ENCODE measurements around the gene NBEA. TPM values are rescaled to one million over a fixed set of nuclear protein-coding genes. Genes with fewer than 3 reads are reported as not detected.
"Not testable (repeated sequence)": the region's sequence is repeated elsewhere in the genome, so short reads cannot be mapped to it uniquely, and the experiment has no call there.

The NBEA gene
- total RNA-seq, 3 donors from 2014 or later: 3.5 to 27.2 (median 5.2) TPM

DNA sequence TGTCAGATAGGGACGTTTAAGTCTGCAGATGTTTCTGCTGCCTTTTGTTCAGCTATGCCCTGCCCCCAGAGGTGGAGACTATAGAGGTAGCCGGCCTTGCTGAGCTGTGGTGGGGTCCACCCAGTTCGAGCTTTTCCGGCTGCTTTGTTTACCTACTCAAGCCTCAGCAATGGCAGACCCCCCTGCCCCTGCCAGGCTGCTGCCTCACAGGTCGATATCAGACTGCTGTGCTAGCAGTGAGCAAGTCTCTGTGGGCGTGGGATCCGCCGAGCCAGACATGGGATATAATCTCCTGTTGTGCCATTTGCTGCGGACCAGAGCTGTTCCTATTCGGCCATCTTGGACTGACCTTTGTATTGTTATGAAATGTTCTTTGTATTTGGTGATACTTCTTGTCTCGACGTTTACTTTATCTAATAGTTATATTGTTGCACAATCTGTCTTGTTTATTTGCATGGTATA lies 46.3 kb downstream of the NBEA start:
- DNase-seq (no peak), ATAC-seq (no peak)
- Histone ChIP-seq H3K36me3 (ENCODE audit: low read depth) (no peaks in the 10 kb centered on the region), H3K4me1 (ENCODE audit: low read depth) (no peaks in the 10 kb centered on the region), H3K4me3 (no peak overlapping the region), H3K9me3 (peaks cover 40% of the 10 kb centered on the region)
- intact Hi-C loops (cut with DNase I, micrococcal nuclease): no loop called here
- TF ChIP-seq, protein P1, sequence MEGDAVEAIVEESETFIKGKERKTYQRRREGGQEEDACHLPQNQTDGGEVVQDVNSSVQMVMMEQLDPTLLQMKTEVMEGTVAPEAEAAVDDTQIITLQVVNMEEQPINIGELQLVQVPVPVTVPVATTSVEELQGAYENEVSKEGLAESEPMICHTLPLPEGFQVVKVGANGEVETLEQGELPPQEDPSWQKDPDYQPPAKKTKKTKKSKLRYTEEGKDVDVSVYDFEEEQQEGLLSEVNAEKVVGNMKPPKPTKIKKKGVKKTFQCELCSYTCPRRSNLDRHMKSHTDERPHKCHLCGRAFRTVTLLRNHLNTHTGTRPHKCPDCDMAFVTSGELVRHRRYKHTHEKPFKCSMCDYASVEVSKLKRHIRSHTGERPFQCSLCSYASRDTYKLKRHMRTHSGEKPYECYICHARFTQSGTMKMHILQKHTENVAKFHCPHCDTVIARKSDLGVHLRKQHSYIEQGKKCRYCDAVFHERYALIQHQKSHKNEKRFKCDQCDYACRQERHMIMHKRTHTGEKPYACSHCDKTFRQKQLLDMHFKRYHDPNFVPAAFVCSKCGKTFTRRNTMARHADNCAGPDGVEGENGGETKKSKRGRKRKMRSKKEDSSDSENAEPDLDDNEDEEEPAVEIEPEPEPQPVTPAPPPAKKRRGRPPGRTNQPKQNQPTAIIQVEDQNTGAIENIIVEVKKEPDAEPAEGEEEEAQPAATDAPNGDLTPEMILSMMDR (IDR thresholded peaks at IDR 0.05): no peak

DNA sequence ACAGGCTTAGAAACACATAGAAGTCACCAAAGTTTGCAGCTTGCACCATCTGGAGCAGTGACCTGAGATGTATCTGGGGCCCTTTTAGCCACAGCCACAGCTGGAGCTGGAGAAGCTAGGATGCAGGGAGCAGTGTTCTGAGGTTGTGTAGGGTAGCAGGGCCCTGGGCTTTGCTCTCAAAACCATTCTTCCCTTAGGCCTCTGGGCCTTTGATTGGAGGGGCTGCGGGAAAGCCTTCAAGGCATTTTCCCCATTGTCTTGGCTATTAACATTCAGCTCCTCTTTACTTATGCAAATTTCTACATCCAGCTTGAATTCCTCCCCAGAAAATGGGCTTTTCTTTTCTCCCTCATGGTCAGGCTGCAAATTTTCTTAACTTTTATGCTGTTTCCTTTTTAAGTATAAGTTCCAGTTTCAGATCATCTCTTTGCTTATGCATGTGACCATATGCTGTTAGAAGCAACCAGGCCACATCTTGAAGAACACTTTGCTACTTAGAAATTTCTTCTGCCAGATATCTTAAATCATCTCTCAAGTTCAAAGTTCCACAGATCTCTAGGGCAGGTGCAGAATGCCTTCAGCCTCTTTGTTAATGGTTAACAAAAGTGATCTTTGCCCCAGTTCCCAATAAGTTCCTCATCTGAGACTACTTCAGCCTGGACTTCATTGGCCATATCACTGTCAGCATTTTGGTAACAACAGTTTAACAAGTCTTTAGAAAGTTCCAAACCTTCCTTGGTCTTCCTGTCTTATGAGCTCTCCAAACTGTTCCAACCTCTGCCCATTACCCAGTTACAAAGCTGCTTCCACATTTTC lies 48.5 kb downstream of the NBEA start:
- no peaks in the 10 kb centered on the region for H3K4me1 ChIP-seq (ENCODE audit: low read depth)
- intact Hi-C loops (cut with DNase I, micrococcal nuclease): no loop called here
- H3K36me3 ChIP-seq (ENCODE audit: low read depth): no peaks in the 10 kb centered on the region
- peak in 1 of 3 donors; percentile 14 for DNase-seq
- peak; percentile 98 for ATAC-seq
- peaks cover 36% of the 10 kb centered on the region for H3K9me3 ChIP-seq
- TF ChIP-seq, protein P1 (IDR thresholded peaks at IDR 0.05): no peak
- no peak overlapping the region for H3K4me3 ChIP-seq

DNA sequence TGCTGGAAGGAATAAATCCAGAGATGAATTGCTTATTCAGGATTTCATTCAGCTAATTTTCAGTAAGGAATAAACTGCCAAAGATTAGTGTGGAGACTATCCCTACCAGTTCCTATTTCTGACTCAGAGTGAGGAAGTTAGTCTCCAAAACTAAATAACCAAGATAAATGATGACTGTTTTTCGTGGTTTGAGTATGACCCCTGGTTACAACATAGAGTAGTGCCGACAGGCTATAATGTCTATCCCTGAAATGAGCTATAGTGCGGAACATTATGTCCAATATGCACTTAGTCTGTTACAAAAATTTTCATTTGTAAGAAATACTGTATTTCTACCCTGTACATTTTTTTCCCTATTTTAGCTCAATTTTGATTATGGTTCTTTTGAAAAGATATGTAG lies 51.4 kb downstream of the NBEA start:
- H3K4me1 ChIP-seq (ENCODE audit: low read depth): no peaks in the 10 kb centered on the region
- TF ChIP-seq, protein P1 (IDR thresholded peaks at IDR 0.05): no peak
- H3K36me3 ChIP-seq (ENCODE audit: low read depth): no peaks in the 10 kb centered on the region
- no peak overlapping the region for H3K4me3 ChIP-seq
- DNase-seq: no peak
- peaks cover 33% of the 10 kb centered on the region for H3K9me3 ChIP-seq
- no peak for ATAC-seq
- intact Hi-C loops (cut with DNase I, micrococcal nuclease): no loop called here

DNA sequence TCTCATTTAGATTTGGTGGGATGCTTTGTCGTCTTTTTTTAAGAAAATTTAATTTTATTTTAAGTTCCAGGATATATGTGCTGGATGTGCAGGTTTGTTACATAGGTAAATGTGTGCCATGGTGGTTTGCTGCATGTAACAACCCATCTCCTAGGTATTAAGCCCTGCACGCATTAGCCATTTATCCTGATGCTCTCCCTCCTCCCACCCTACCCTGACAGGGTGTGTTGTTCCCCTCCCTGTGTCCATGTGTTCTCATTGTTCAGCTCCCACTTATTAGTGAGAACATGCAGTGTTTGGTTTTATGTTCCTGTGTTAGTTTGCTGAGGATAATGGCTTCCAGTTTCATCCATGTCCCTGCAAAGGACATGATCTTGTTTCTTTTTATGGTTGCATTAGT lies 61.7 kb downstream of the NBEA start:
- H3K9me3 ChIP-seq; DNase-seq; ATAC-seq; intact Hi-C loops (cut with DNase I, micrococcal nuclease); H3K36me3 ChIP-seq (ENCODE audit: low read depth); H3K4me3 ChIP-seq; H3K4me1 ChIP-seq (ENCODE audit: low read depth): not testable (repeated sequence)

DNA sequence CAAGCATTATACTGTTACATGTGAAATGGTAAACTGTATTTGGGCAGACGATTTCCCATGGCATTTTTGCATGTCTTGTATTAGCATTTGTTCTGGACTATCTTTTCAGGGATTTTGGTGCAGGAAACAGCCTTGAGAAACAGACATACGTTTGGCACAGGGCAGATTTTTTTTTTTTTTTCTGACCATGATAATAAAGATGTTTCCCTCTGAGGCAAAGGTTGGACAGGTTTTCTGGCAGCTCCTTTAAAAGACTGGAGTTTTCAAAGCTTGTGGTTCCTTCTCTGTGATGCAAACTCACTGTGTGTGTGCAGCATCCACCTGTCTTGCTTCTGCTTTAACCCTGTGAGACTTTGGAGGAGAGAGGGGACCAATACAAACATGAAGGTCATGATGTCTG lies 63.0 kb downstream of the NBEA start:
- DNase-seq (no peak), ATAC-seq (no peak)
- intact Hi-C loops (cut with DNase I, micrococcal nuclease): no loop called here
- TF ChIP-seq, protein P1 (IDR thresholded peaks at IDR 0.05): no peak
- H3K9me3 ChIP-seq: no peaks in the 10 kb centered on the region
- no peak overlapping the region for H3K4me3 ChIP-seq
- no peaks in the 10 kb centered on the region for H3K4me1 ChIP-seq (ENCODE audit: low read depth)
- H3K36me3 ChIP-seq (ENCODE audit: low read depth): no peaks in the 10 kb centered on the region

DNA sequence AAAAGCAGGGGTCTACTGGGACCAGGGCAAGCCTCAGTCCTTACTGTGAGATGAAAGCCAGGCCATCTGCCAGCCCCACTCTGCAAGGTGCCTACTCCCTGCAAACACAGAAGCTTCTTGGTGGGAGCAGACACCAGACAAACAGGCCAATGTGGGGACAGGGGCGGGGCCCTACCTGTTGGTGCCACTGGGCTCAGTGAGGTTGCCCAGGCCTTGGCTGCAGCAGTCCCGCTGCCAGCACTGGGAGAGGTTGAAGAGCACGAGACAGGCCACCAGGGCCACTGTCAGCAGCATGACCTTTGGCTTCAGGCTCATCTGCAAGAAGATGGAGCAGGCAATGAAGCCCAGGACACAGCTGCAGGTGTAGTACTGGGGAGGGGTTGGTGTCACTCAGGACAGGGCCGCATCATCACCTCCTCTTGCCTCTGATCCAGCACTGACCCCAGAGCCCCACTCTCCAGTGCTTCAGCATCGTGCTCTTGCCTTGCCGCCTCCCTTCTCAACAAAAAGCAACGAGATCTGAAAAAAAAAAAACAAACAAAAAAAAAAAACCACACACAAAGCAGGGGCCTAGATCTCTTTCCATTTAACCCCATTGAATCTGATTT lies 72.6 kb downstream of the NBEA start:
- Histone ChIP-seq H3K4me3 (no peak overlapping the region), H3K9me3 (no peaks in the 10 kb centered on the region), H3K36me3 (ENCODE audit: low read depth) (no peaks in the 10 kb centered on the region), H3K4me1 (ENCODE audit: low read depth) (no peaks in the 10 kb centered on the region)
- TF ChIP-seq, protein P1 (IDR thresholded peaks at IDR 0.05): no peak
- ATAC-seq: no peak
- DNase-seq: no peak
- intact Hi-C loops (cut with DNase I, micrococcal nuclease): no loop called here
